HL-60 (cell line): ENCODE data around the gene STOM.

Experiments used
- DNase-seq, 2 experiments: peaks; one replicate each; pipeline ENCODE4 v3.0.0-alpha.2; 2010 to 2020; ENCODE audit warnings: low read depth in 1 of 2, low spot score in 1 of 2
- H3K27ac ChIP-seq: fragments of 250-450 bp; sonication (Bioruptor Pico); replicated peaks from 2 replicates; pipeline ENCODE4 v1.5.1; 2020; ENCODE audit warnings: mild to moderate bottlenecking, moderate library complexity
- H3K27me3 ChIP-seq: fragments of 250-450 bp; sonication (Bioruptor Pico); 2 replicates; pipeline ENCODE4 v1.5.1; 2021; ENCODE audit warnings: mild to moderate bottlenecking, moderate library complexity; ENCODE audit not compliant: insufficient read depth, poor library complexity, severe bottlenecking
- H3K4me3 ChIP-seq: replicated peaks from 2 replicates; pipeline ENCODE4 v1.5.1; 2011; ENCODE audit warnings: mild to moderate bottlenecking, control low read depth, low read length; ENCODE audit not compliant: insufficient read depth
- GABPA ChIP-seq: IDR thresholded peaks from 2 replicates; pipeline ENCODE4 v1.6.1; 2012; ENCODE audit warnings: low read depth
- POLR2AphosphoS5 ChIP-seq: IDR thresholded peaks from 2 replicates; pipeline ENCODE4 v1.6.1; 2012; ENCODE audit warnings: low read depth
- REST ChIP-seq: IDR thresholded peaks from 2 replicates; pipeline ENCODE4 v1.6.1; 2012; ENCODE audit warnings: low read depth; ENCODE audit not compliant: insufficient replicate concordance
- SPI1 ChIP-seq: IDR thresholded peaks from 2 replicates; pipeline ENCODE4 v1.6.1; 2012; ENCODE audit warnings: low read depth, mild to moderate bottlenecking, borderline replicate concordance
- TF ChIP-seq, protein P1 (sequence below): IDR thresholded peaks from one replicate; pipeline ENCODE4 v1.5.1; 2011; ENCODE audit warnings: low read length, control low read depth, inconsistent platforms; ENCODE audit not compliant: insufficient read depth

STOM gene

DNA sequence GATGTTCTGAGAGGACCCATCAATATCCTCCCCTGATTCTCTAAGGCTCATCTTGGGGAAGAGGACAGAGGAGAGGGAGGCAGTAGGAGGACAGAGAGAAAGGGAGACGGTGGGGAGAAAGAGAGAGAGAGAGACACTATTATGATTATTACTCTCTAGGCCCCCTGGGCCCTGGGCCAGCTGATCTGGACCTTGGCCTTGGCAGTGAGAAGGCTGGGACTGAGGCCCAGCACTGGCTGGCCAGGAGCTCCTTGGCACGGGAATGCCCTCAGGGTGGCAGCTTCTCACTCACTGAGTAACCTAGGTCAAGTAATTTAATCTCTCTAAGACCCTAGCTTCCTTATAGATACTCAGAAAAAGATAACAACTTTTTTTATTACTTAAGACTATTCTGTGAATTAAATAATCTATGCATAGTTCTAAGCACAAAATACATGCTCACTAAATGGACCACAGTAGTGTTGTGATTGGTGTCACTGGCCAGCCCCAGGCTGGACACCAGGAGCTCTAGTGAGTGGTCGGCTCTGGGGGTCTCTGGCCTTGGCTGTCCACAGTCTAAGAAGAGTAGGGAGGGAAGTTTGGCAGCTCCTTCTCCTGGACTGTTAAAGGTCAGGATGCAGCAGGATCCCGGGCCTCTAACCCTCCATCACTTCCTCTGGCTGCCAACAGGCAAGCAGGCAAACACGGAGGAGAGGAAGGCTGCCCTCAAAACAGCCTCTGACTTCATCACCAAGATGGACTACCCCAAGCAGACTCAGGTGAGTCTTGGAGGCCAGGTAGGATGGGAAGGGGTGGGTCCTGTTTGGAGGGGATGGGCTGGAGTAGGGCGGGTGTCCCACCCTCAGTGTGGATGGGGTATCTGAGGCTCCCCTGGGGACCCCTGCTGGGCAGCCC is 52.1 kb downstream of the STOM start:
- Histone ChIP-seq H3K27ac (no peak overlapping the region), H3K27me3 (no peaks in the 10 kb centered on the region), H3K4me3 (no peak overlapping the region)
- no peak for TF ChIP-seq POLR2AphosphoS5
- no peak for TF ChIP-seq SPI1
- TF ChIP-seq, protein P1, sequence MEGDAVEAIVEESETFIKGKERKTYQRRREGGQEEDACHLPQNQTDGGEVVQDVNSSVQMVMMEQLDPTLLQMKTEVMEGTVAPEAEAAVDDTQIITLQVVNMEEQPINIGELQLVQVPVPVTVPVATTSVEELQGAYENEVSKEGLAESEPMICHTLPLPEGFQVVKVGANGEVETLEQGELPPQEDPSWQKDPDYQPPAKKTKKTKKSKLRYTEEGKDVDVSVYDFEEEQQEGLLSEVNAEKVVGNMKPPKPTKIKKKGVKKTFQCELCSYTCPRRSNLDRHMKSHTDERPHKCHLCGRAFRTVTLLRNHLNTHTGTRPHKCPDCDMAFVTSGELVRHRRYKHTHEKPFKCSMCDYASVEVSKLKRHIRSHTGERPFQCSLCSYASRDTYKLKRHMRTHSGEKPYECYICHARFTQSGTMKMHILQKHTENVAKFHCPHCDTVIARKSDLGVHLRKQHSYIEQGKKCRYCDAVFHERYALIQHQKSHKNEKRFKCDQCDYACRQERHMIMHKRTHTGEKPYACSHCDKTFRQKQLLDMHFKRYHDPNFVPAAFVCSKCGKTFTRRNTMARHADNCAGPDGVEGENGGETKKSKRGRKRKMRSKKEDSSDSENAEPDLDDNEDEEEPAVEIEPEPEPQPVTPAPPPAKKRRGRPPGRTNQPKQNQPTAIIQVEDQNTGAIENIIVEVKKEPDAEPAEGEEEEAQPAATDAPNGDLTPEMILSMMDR, result no peak
- no peak for TF ChIP-seq GABPA
- no peak for TF ChIP-seq REST
- no peak for DNase-seq

- no peak overlapping the region for H3K4me3 ChIP-seq
- no peak for DNase-seq
- H3K27me3 ChIP-seq, result no peaks in the 10 kb centered on the region
- no peak overlapping the region for H3K27ac ChIP-seq
- TF ChIP-seq GABPA (no peak), POLR2AphosphoS5 (no peak), SPI1 (no peak)
- TF ChIP-seq, protein P1, result no peak
Measured at GRCh38 chr9:121316852-121317373, 53.1 kb downstream of the STOM start.

GRCh38 chr9:121316378-121316777 is 53.7 kb downstream of the STOM start:
- H3K4me3 ChIP-seq, result no peak overlapping the region
- TF ChIP-seq GABPA (no peak), POLR2AphosphoS5 (no peak), SPI1 (no peak), REST (no peak)
- TF ChIP-seq, protein P1, result no peak
- no peak overlapping the region for H3K27ac ChIP-seq
- H3K27me3 ChIP-seq, result no peaks in the 10 kb centered on the region
- no peak for DNase-seq
